Breast epithelium (tissue), 3 donors: ENCODE results near the gene MALRD1.

Source experiments
- CTCF ChIP-seq, 3 donors: fragments of 450-650 bp; IDR thresholded peaks; one replicate each; pipeline ENCODE4 v1.5.1; 2016 to 2017; ENCODE audit warnings: antibody characterized with exemption in 3 of 3, mild to moderate bottlenecking in 3 of 3, moderate library complexity in 3 of 3
- POLR2AphosphoS5 ChIP-seq, 3 donors: sonication (generic); formaldehyde crosslinking; IDR thresholded peaks; one replicate each; pipeline ENCODE4 v1.6.1; 2017; ENCODE audit warnings: antibody characterized with exemption in 3 of 3

GRCh38 chr10:19031763-19032162, 16.8 kb upstream of the MALRD1 start:
- TF ChIP-seq CTCF (IDR thresholded peaks at IDR 0.05): no peak
- no peak for TF ChIP-seq POLR2AphosphoS5 (IDR thresholded peaks at IDR 0.05)
